Measurements from ENCODE around the gene CARMIL3.
"Not testable (repeated sequence)": the region's sequence is repeated elsewhere in the genome, so short reads cannot be mapped to it uniquely, and the experiment has no call there.

CARMIL3 gene

DNA sequence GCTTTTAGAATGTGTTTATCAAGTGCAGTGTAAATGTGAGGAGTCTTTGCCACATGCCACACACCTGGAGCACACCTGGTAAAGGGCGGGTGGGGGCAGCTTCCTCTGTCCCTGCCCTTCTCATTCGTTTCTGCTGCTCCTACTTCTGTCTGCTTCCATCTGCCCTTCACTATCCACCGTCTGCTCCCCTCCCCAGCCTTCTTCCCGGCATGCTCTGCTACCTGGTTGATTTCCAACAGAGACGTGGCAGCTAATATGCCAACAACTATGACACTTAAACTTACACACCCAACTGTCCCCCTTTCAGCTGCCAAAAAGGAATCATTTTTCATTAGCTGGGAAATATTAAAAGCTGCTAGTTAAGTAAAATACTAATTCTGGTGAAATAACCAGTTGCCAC, 9.1 kb upstream of the CARMIL3 start:
- H3K4me3 ChIP-seq (ENCODE audit: low read depth, low read length), result no peak overlapping the region
- no peak overlapping the region for H3K27ac ChIP-seq (ENCODE audit: low read depth, low read length)
- no peaks in the 10 kb centered on the region for H3K36me3 ChIP-seq (ENCODE audit: control insufficient read depth, insufficient read depth, low read length)
- H3K27me3 ChIP-seq (ENCODE audit: control insufficient read depth, insufficient read depth, low read length), result no peaks in the 10 kb centered on the region
- no peaks in the 10 kb centered on the region for H3K4me1 ChIP-seq (ENCODE audit: control insufficient read depth, insufficient read depth, low read length)
- H3K9ac ChIP-seq (ENCODE audit: low read depth, low read length), result no peak overlapping the region
- H3K9me3 ChIP-seq (ENCODE audit: control insufficient read depth, insufficient read depth, low read length), result no peaks in the 10 kb centered on the region

DNA sequence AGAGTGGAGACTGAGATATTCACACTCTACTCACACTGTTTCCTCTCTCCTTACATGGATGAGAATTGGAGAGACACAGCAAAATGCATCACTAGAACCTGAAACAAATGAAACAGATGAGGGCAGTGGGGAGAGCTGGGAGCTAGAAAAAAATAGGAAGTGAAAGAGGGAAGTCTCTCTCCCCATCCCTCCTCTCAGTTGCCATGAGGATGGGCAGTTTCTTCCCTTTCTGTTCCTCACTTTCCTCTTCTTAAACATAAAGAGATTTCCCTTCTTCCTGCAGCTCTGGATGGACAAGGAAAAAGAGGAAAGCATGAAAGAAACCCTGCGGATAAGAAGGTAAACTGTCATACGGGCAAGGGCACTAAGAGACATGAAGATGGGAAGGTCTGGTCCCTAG, 2.8 kb upstream of the CARMIL3 start:
- not testable (repeated sequence) for H3K9ac ChIP-seq (ENCODE audit: low read depth, low read length); H3K27me3 ChIP-seq (ENCODE audit: control insufficient read depth, insufficient read depth, low read length); H3K4me3 ChIP-seq (ENCODE audit: low read depth, low read length); H3K36me3 ChIP-seq (ENCODE audit: control insufficient read depth, insufficient read depth, low read length); H3K27ac ChIP-seq (ENCODE audit: low read depth, low read length); H3K9me3 ChIP-seq (ENCODE audit: control insufficient read depth, insufficient read depth, low read length); H3K4me1 ChIP-seq (ENCODE audit: control insufficient read depth, insufficient read depth, low read length)

DNA sequence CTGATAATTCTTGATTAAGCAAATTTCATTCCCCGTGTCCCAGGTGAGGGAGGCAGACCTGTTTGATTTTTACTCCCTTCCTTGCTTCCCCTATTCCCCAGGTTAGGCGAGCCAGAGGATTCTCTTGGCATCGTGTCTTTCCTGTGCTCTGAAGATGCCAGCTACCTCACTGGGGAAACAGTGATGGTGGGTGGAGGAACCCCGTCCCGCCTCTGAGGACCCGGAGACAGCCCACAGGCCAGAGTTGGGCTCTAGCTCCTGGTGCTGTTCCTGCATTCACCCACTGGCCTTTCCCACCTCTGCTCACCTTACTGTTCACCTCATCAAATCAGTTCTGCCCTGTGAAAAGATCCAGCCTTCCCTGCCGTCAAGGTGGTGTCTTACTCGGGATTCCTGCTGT, 1.1 kb upstream of the CARMIL3 start:
- not testable (repeated sequence) for H3K9ac ChIP-seq (ENCODE audit: low read depth, low read length); H3K27ac ChIP-seq (ENCODE audit: low read depth, low read length); H3K27me3 ChIP-seq (ENCODE audit: control insufficient read depth, insufficient read depth, low read length); H3K36me3 ChIP-seq (ENCODE audit: control insufficient read depth, insufficient read depth, low read length); H3K4me1 ChIP-seq (ENCODE audit: control insufficient read depth, insufficient read depth, low read length); H3K9me3 ChIP-seq (ENCODE audit: control insufficient read depth, insufficient read depth, low read length)
- H3K4me3 ChIP-seq (ENCODE audit: low read depth, low read length), result peak overlapping the region; percentile 82; the same call in 1 of the 2 replicates

DNA sequence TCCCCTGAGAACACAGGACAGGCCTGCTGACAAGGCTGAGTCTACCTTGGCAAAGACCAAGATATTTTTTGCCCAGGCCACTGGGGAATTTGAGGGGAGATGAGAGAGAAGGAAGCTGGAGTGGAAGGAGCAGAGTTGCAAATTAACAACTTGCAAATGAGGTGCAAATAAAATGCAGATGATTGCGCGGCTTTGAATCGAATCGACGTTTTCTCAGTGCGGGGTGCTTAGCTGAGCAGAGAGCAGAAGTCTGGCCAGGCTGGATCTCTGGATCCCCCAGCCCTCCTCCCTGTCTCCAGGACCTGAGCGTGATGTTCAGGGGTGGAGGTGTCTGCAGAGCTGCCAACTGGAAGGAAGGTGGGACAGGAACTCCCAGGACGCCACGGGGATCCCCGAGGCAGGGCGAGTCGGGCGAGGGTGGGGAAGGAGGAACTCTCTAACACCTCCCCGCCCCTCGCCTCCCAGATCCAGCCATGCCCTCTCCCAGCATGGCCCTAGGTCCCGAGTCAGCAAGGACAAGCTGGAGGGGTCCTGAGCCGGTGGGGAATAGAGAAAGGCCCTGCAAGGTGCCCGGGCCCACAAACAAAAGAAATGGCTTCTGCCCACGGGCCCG, 527 bp upstream of the CARMIL3 start:
- peak overlapping the region; percentile 53 for H3K9ac ChIP-seq (ENCODE audit: low read depth, low read length)
- peaks cover 4% of the 10 kb centered on the region; the same call in 1 of the 2 replicates for H3K4me1 ChIP-seq (ENCODE audit: control insufficient read depth, insufficient read depth, low read length)
- peaks cover 3% of the 10 kb centered on the region; the same call in 1 of the 2 replicates for H3K36me3 ChIP-seq (ENCODE audit: control insufficient read depth, insufficient read depth, low read length)
- H3K9me3 ChIP-seq (ENCODE audit: control insufficient read depth, insufficient read depth, low read length), result no peaks in the 10 kb centered on the region
- no peaks in the 10 kb centered on the region for H3K27me3 ChIP-seq (ENCODE audit: control insufficient read depth, insufficient read depth, low read length)
- H3K4me3 ChIP-seq (ENCODE audit: low read depth, low read length), result peak overlapping the region; percentile 82
- peak overlapping the region; percentile 55 for H3K27ac ChIP-seq (ENCODE audit: low read depth, low read length)

- Histone ChIP-seq H3K4me1 (ENCODE audit: control insufficient read depth, insufficient read depth, low read length) (peaks cover 4% of the 10 kb centered on the region; the same call in 1 of the 2 replicates), H3K9me3 (ENCODE audit: control insufficient read depth, insufficient read depth, low read length) (no peaks in the 10 kb centered on the region), H3K4me3 (ENCODE audit: low read depth, low read length) (peak overlapping the region; percentile 82), H3K27ac (ENCODE audit: low read depth, low read length) (no peak overlapping the region), H3K9ac (ENCODE audit: low read depth, low read length) (no peak overlapping the region), H3K27me3 (ENCODE audit: control insufficient read depth, insufficient read depth, low read length) (no peaks in the 10 kb centered on the region), H3K36me3 (ENCODE audit: control insufficient read depth, insufficient read depth, low read length) (peaks cover 3% of the 10 kb centered on the region; the same call in 1 of the 2 replicates)
Measured at GRCh38 chr14:24052656-24053547, 1.1 kb downstream of the CARMIL3 start.

DNA sequence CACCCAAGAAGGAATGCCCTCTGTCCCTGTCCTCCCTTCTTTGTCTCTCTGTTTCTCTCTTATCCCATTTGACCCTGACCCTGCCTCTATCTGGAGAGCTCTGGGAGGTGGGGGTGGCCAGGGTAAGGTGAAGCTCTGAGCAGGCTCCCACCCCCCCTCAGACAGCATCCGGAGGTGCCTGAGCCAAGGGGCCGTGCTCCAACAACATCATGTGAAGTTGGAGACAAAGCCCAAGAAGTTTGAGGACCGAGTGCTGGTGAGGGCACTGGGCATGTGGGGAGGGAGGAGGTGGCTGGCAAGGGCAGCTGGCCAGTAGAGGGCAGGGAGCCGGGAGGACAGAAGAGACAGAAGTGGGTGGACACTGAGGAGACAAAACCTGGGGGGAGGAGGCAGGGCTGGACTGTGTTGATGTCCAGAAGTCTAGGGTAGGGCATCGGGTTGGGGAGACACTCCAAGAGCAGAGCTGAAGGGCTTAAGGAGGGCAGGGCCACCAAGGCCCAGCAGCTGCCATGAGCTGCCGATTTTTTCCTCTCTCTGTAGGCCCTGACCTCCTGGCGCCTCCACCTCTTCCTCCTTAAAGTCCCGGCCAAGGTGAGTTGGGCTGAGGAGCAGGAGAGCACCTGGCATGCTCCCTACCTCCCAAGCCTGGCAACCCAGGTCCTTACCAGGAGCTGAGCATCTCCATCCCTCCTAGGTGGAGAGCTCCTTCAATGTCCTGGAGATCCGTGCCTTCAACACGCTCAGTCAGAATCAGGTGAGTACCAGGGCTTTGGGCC, 1.9 kb downstream of the CARMIL3 start:
- Histone ChIP-seq H3K36me3 (ENCODE audit: control insufficient read depth, insufficient read depth, low read length) (peaks cover 3% of the 10 kb centered on the region; the same call in 1 of the 2 replicates), H3K27me3 (ENCODE audit: control insufficient read depth, insufficient read depth, low read length) (no peaks in the 10 kb centered on the region), H3K9me3 (ENCODE audit: control insufficient read depth, insufficient read depth, low read length) (no peaks in the 10 kb centered on the region), H3K4me1 (ENCODE audit: control insufficient read depth, insufficient read depth, low read length) (peaks cover 4% of the 10 kb centered on the region; the same call in 1 of the 2 replicates), H3K4me3 (ENCODE audit: low read depth, low read length) (no peak overlapping the region), H3K27ac (ENCODE audit: low read depth, low read length) (no peak overlapping the region), H3K9ac (ENCODE audit: low read depth, low read length) (no peak overlapping the region)

DNA sequence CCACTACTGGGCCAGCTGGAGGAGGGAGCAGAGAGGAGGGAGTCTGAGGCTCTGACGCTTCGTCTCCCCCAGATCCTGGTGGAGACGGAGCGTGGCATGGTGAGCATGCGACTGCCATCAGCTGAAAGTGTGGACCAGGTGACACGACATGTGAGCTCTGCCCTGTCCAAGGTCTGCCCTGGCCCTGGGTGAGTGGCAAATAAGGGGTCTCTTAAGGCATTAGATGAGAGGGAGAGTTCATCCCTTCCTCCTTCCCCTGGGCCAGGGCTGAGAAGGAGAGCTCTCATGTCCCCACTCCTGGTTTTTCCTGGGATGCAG, 2.5 kb downstream of the CARMIL3 start:
- H3K27me3 ChIP-seq (ENCODE audit: control insufficient read depth, insufficient read depth, low read length), result no peaks in the 10 kb centered on the region
- H3K4me3 ChIP-seq (ENCODE audit: low read depth, low read length), result no peak overlapping the region
- no peak overlapping the region for H3K27ac ChIP-seq (ENCODE audit: low read depth, low read length)
- H3K4me1 ChIP-seq (ENCODE audit: control insufficient read depth, insufficient read depth, low read length), result peaks cover 4% of the 10 kb centered on the region; the same call in 1 of the 2 replicates
- H3K9ac ChIP-seq (ENCODE audit: low read depth, low read length), result no peak overlapping the region
- H3K9me3 ChIP-seq (ENCODE audit: control insufficient read depth, insufficient read depth, low read length), result no peaks in the 10 kb centered on the region
- peaks cover 3% of the 10 kb centered on the region; the same call in 1 of the 2 replicates for H3K36me3 ChIP-seq (ENCODE audit: control insufficient read depth, insufficient read depth, low read length)

- Histone ChIP-seq H3K9ac (ENCODE audit: low read depth, low read length) (no peak overlapping the region), H3K4me3 (ENCODE audit: low read depth, low read length) (no peak overlapping the region), H3K27ac (ENCODE audit: low read depth, low read length) (no peak overlapping the region), H3K4me1 (ENCODE audit: control insufficient read depth, insufficient read depth, low read length) (peaks cover 4% of the 10 kb centered on the region; the same call in 1 of the 2 replicates), H3K36me3 (ENCODE audit: control insufficient read depth, insufficient read depth, low read length) (peaks cover 3% of the 10 kb centered on the region; the same call in 1 of the 2 replicates), H3K9me3 (ENCODE audit: control insufficient read depth, insufficient read depth, low read length) (no peaks in the 10 kb centered on the region), H3K27me3 (ENCODE audit: control insufficient read depth, insufficient read depth, low read length) (no peaks in the 10 kb centered on the region)
Measured at GRCh38 chr14:24054646-24055045, 2.8 kb downstream of the CARMIL3 start.

DNA sequence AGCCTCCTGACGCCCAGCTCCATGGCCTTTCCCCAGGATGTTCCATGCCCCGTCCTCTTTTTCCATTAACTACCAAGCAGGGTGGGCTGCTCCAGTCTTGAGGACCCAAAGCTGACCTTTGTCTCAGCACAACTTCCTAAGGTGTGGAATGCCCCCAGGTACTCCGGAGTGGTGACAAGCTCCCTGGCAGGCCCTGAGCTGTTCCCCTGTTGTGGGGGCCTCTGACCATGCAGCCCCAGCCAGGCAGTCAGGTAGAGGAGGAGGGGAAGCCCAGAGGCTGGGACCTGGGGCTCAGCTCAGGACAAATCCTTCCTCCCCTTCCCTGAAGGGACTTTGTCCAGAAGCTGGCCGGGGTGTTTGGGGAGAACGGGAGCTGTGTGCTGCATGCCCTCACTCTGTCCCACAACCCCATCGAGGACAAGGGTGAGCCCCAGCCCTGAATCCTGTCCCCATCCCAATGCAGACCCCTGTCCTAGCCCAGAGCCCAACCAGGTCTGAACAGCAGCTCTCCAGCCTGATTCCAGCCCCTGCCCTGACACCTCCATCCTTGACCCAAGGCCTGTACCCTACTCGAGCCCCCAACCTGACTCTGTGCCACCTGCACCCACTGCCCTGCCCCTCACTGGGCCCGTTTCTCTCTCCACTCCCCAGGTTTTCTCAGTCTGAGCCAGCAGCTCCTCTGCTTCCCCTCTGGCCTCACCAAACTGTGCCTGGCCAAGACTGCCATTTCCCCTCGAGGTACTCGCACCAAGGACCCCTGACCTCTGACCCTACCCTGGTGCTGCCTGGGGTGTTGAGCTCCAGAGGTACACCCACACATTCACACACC, 4.4 kb downstream of the CARMIL3 start:
- H3K4me3 ChIP-seq (ENCODE audit: low read depth, low read length), result no peak overlapping the region
- peaks cover 3% of the 10 kb centered on the region; the same call in 1 of the 2 replicates for H3K4me1 ChIP-seq (ENCODE audit: control insufficient read depth, insufficient read depth, low read length)
- no peak overlapping the region for H3K27ac ChIP-seq (ENCODE audit: low read depth, low read length)
- H3K9ac ChIP-seq (ENCODE audit: low read depth, low read length), result no peak overlapping the region
- H3K27me3 ChIP-seq (ENCODE audit: control insufficient read depth, insufficient read depth, low read length), result no peaks in the 10 kb centered on the region
- peaks cover 14% of the 10 kb centered on the region; the same call in 1 of the 2 replicates for H3K36me3 ChIP-seq (ENCODE audit: control insufficient read depth, insufficient read depth, low read length)
- no peaks in the 10 kb centered on the region for H3K9me3 ChIP-seq (ENCODE audit: control insufficient read depth, insufficient read depth, low read length)

GRCh38 chr14:24056800-24057184, 5.0 kb downstream of the CARMIL3 start:
- Histone ChIP-seq H3K9me3 (ENCODE audit: control insufficient read depth, insufficient read depth, low read length) (no peaks in the 10 kb centered on the region), H3K27ac (ENCODE audit: low read depth, low read length) (no peak overlapping the region), H3K36me3 (ENCODE audit: control insufficient read depth, insufficient read depth, low read length) (peaks cover 16% of the 10 kb centered on the region; the same call in 1 of the 2 replicates), H3K4me3 (ENCODE audit: low read depth, low read length) (no peak overlapping the region), H3K27me3 (ENCODE audit: control insufficient read depth, insufficient read depth, low read length) (no peaks in the 10 kb centered on the region), H3K4me1 (ENCODE audit: control insufficient read depth, insufficient read depth, low read length) (no peaks in the 10 kb centered on the region), H3K9ac (ENCODE audit: low read depth, low read length) (no peak overlapping the region)

All from HUES48 (cell line).